Measurements from ENCODE around the gene AMBRA1. TPM values are rescaled to one million over a fixed set of nuclear protein-coding genes. Genes with fewer than 3 reads are reported as not detected.
A peak's percentile ranks its signal among the peaks of the same experiment; 100 is the strongest.

AMBRA1 gene
- total and polyA plus RNA-seq, 2 donors = 8.7 to 20.6 TPM

DNA sequence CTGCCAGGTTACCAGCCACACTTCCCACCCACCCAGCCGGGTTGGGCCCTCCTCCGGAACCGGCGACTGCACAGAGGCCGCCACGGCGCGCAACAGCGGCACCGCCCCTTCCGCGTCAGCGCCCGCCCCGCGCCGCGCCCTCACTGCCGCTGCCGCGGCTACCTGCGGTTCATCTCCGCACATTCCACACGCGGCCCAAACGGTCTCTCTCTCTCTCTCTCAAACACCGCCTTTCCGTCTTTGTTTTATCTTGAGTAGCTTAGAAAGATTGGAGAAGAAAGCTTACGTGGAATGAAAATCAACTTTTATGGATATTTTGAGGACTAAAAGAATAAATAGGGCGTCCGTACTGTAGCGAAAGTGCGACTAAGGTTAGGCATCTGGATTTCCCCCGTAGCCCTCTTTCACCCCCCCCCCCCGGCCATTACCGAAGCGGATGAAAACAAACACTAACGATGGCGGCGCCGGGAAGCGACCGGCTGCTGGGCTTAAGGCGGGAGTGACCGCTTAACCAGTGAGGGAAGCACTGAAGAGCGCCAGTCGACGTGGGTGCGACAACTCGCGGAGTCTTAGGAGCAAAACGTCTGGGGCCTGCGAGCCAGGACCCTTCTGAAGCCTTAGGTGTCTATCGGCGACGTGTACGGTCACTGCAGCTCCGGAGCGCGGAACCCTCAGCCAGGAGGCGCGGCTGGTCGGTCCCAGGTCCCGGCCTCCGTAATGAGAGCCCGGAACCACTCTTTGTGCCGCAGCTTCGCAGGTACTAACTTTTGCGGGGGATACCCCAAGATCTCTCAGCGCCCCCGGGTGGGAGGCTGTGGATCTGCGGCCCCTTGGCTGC, 23.5 kb upstream of the AMBRA1 start, which contains the start of the genes ATG13 and HARBI1:
ATG13 (plus strand) TSS at position 420 of the 838 bp plus-strand sequence. CDS start 26,739 bp downstream, outside the sequence.
HARBI1 (minus strand) TSS at position 94 of the 838 bp plus-strand sequence. CDS start 990 bp downstream, outside the sequence.
- Histone ChIP-seq H3K4me3 (ENCODE audit: low read length in 2 of 2) (peak within 1 kb of the TSS; percentile 100), H3K4me1 (ENCODE audit: control insufficient read depth in 2 of 2, insufficient read depth in 2 of 2, low read length in 2 of 2) (peaks cover 12 to 14% of the 10 kb centered on the region in 2 donors), H3K27me3 (ENCODE audit: control insufficient read depth in 2 of 2, insufficient read depth in 1 of 2, low read length in 1 of 2) (no peaks in the 10 kb centered on the region), H3K9me3 (ENCODE audit: control insufficient read depth in 2 of 2, insufficient read depth in 1 of 2, low read length in 1 of 2) (peaks cover 0 to 1% of the 10 kb centered on the region in 2 donors), H3K27ac (ENCODE audit: low read depth in 1 of 2, low read length in 1 of 2) (peak within 1 kb of the TSS; percentile 98 to 99), H3K36me3 (ENCODE audit: control insufficient read depth in 2 of 2, insufficient read depth in 2 of 2, low read length in 1 of 2) (peaks cover 7 to 11% of the 10 kb centered on the region in 2 donors)
- under 1% methylated on average over 72 of the region's 72 CpGs for WGBS
- DNase-seq (ENCODE audit: low read depth in 6 of 9, low spot score in 9 of 9) = peak; percentile 78 to 96 (median 88)

GRCh38 chr11:46616551-46617133, 22.8 kb upstream of the AMBRA1 start:
- Histone ChIP-seq H3K4me1 (ENCODE audit: control insufficient read depth in 2 of 2, insufficient read depth in 2 of 2, low read length in 2 of 2) (peaks cover 12 to 14% of the 10 kb centered on the region in 2 donors), H3K27me3 (ENCODE audit: control insufficient read depth in 2 of 2, insufficient read depth in 1 of 2, low read length in 1 of 2) (no peaks in the 10 kb centered on the region), H3K27ac (ENCODE audit: low read depth in 1 of 2, low read length in 1 of 2) (peak overlapping the region; percentile 18 to 78), H3K36me3 (ENCODE audit: control insufficient read depth in 2 of 2, insufficient read depth in 2 of 2, low read length in 1 of 2) (peaks cover 5 to 8% of the 10 kb centered on the region in 2 donors), H3K9me3 (ENCODE audit: control insufficient read depth in 2 of 2, insufficient read depth in 1 of 2, low read length in 1 of 2) (peaks cover 0 to 1% of the 10 kb centered on the region in 2 donors), H3K4me3 (ENCODE audit: low read length in 2 of 2) (peak overlapping the region; percentile 100)
- WGBS = 6% methylated on average over 15 of the region's 15 CpGs
- DNase-seq (ENCODE audit: low read depth in 6 of 9, low spot score in 9 of 9) = no peak

GRCh38 chr11:46615756-46616155, 21.9 kb upstream of the AMBRA1 start:
- WGBS = 98% methylated on average over 7 of the region's 7 CpGs
- DNase-seq (ENCODE audit: low read depth in 6 of 9, low spot score in 9 of 9) = no peak
- Histone ChIP-seq H3K27me3 (ENCODE audit: control insufficient read depth in 2 of 2, insufficient read depth in 1 of 2, low read length in 1 of 2) (no peaks in the 10 kb centered on the region), H3K4me3 (ENCODE audit: low read length in 2 of 2) (no peak overlapping the region), H3K36me3 (ENCODE audit: control insufficient read depth in 2 of 2, insufficient read depth in 2 of 2, low read length in 1 of 2) (peaks cover 2 to 3% of the 10 kb centered on the region in 2 donors), H3K4me1 (ENCODE audit: control insufficient read depth in 2 of 2, insufficient read depth in 2 of 2, low read length in 2 of 2) (peaks cover 12 to 14% of the 10 kb centered on the region in 2 donors), H3K27ac (ENCODE audit: low read depth in 1 of 2, low read length in 1 of 2) (no peak overlapping the region), H3K9me3 (ENCODE audit: control insufficient read depth in 2 of 2, insufficient read depth in 1 of 2, low read length in 1 of 2) (peaks cover 0 to 1% of the 10 kb centered on the region in 2 donors)

GRCh38 chr11:46612326-46612725, 18.5 kb upstream of the AMBRA1 start:
- WGBS = 92% methylated on average over 2 of the region's 2 CpGs
- no peak for DNase-seq (ENCODE audit: low read depth in 6 of 9, low spot score in 9 of 9)
- no peaks in the 10 kb centered on the region for H3K9me3 ChIP-seq (ENCODE audit: control insufficient read depth in 2 of 2, insufficient read depth in 1 of 2, low read length in 1 of 2)
- peaks cover 0 to 6% of the 10 kb centered on the region in 2 donors for H3K4me1 ChIP-seq (ENCODE audit: control insufficient read depth in 2 of 2, insufficient read depth in 2 of 2, low read length in 2 of 2)
- no peak overlapping the region for H3K27ac ChIP-seq (ENCODE audit: low read depth in 1 of 2, low read length in 1 of 2)
- no peak overlapping the region for H3K4me3 ChIP-seq (ENCODE audit: low read length in 2 of 2)
- no peaks in the 10 kb centered on the region for H3K36me3 ChIP-seq (ENCODE audit: control insufficient read depth in 2 of 2, insufficient read depth in 2 of 2, low read length in 1 of 2)
- H3K27me3 ChIP-seq (ENCODE audit: control insufficient read depth in 2 of 2, insufficient read depth in 1 of 2, low read length in 1 of 2) = no peaks in the 10 kb centered on the region

DNA sequence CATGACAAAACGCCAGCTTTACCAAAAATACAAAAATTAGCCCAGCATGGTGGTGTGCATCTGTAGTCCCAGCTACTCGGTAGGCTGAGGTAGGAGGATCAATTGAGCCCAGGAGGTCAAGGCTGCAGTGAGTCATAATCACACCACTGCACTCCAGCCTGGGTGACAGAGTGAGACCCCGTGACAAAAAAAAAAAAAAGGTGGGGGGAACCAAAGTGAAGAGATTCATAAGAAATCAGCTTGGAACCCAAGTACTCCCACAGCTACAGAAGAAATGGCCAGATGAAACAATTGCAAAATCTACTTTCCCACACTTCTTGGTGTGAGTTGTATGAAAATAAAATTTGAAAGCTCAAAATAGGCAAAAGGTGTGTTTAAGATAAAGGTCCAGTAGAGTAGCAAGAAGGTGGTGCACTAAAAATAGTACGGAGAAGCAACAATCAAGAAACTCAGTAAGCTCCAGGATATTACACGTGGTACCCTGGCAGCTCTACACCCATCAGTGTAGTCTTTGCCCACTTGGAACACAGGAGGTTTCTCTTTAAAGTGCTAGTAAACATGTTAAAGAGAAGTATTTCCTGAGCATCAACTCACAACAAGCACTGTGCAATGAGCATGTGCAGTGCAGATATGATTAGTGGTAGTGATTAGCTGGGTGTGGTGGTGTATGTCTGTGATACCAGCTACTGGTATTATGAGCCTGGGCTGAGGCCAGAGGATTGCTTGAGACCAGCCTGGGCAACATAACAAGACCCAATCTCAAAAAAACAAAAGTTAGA, 17.9 kb upstream of the AMBRA1 start:
- WGBS = 95% methylated on average over 5 of the region's 5 CpGs
- Histone ChIP-seq H3K36me3 (ENCODE audit: control insufficient read depth in 2 of 2, insufficient read depth in 2 of 2, low read length in 1 of 2) (no peaks in the 10 kb centered on the region), H3K9me3 (ENCODE audit: control insufficient read depth in 2 of 2, insufficient read depth in 1 of 2, low read length in 1 of 2) (no peaks in the 10 kb centered on the region)

DNA sequence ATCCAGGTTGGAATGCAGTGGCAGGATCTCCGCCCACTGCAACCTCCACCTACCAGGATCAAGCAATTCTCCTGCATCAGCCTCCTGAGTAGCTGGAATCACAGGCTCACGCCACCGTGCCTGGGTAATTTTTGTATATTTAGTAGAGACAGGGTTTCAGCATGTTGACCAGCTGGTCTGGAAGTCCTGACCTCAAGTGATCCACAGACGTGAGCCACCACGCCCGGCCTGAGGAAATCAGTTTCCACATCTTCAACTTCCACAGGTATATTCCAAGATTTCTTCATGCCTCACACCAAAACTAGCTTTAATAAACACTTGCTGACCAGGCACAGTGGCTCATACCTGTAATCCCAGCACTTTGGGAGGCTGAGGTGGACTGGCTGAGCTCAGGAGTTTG, 15.6 kb upstream of the AMBRA1 start:
- WGBS = 98% methylated on average over 6 of the region's 6 CpGs
- H3K27ac ChIP-seq (ENCODE audit: low read depth in 1 of 2, low read length in 1 of 2) = no peak overlapping the region

More for the DNA sequence above, 17.9 kb upstream of the AMBRA1 start:
- Histone ChIP-seq H3K27ac (ENCODE audit: low read depth in 1 of 2, low read length in 1 of 2) (no peak overlapping the region), H3K4me1 (ENCODE audit: control insufficient read depth in 2 of 2, insufficient read depth in 2 of 2, low read length in 2 of 2) (peaks cover 0 to 5% of the 10 kb centered on the region in 2 donors), H3K4me3 (ENCODE audit: low read length in 2 of 2) (no peak overlapping the region), H3K27me3 (ENCODE audit: control insufficient read depth in 2 of 2, insufficient read depth in 1 of 2, low read length in 1 of 2) (no peaks in the 10 kb centered on the region)
- no peak for DNase-seq (ENCODE audit: low read depth in 6 of 9, low spot score in 9 of 9)

GRCh38 chr11:46607516-46607915, 13.7 kb upstream of the AMBRA1 start:
- no peak overlapping the region for H3K4me3 ChIP-seq (ENCODE audit: low read length in 2 of 2)
- DNase-seq (ENCODE audit: low read depth in 6 of 9, low spot score in 9 of 9) = no peak
- no peaks in the 10 kb centered on the region for H3K4me1 ChIP-seq (ENCODE audit: control insufficient read depth in 2 of 2, insufficient read depth in 2 of 2, low read length in 2 of 2)
- H3K27ac ChIP-seq (ENCODE audit: low read depth in 1 of 2, low read length in 1 of 2) = no peak overlapping the region
- no peaks in the 10 kb centered on the region for H3K27me3 ChIP-seq (ENCODE audit: control insufficient read depth in 2 of 2, insufficient read depth in 1 of 2, low read length in 1 of 2)
- H3K36me3 ChIP-seq (ENCODE audit: control insufficient read depth in 2 of 2, insufficient read depth in 2 of 2, low read length in 1 of 2) = peaks cover 4 to 8% of the 10 kb centered on the region in 2 donors
- no peaks in the 10 kb centered on the region for H3K9me3 ChIP-seq (ENCODE audit: control insufficient read depth in 2 of 2, insufficient read depth in 1 of 2, low read length in 1 of 2)
- WGBS = 100% methylated on average over 1 of the region's 1 CpG

More for the DNA sequence above, 15.6 kb upstream of the AMBRA1 start:
- H3K4me3 ChIP-seq (ENCODE audit: low read length in 2 of 2) = no peak overlapping the region
- no peak for DNase-seq (ENCODE audit: low read depth in 6 of 9, low spot score in 9 of 9)
- no peaks in the 10 kb centered on the region for H3K36me3 ChIP-seq (ENCODE audit: control insufficient read depth in 2 of 2, insufficient read depth in 2 of 2, low read length in 1 of 2)
- H3K27me3 ChIP-seq (ENCODE audit: control insufficient read depth in 2 of 2, insufficient read depth in 1 of 2, low read length in 1 of 2) = no peaks in the 10 kb centered on the region
- no peaks in the 10 kb centered on the region for H3K9me3 ChIP-seq (ENCODE audit: control insufficient read depth in 2 of 2, insufficient read depth in 1 of 2, low read length in 1 of 2)
- H3K4me1 ChIP-seq (ENCODE audit: control insufficient read depth in 2 of 2, insufficient read depth in 2 of 2, low read length in 2 of 2) = no peaks in the 10 kb centered on the region

DNA sequence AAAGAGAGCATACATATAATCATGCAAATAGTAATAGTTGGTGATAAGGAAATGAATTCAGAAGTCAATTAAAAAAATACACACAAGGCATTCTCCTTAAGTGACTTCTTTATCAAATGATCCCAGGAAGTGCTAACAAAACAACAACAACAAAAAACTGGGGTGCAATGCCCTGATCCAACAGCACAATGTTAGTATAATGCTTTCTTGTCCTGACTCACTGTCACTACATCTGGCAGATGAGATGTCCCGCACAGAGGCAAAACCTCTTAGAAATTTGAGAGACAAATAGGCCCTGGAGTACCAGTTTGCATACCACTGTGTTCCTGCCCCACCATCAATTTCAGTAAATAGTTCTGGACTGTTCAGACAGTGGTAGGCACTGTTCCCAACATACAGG, 11.0 kb upstream of the AMBRA1 start:
- 100% methylated on average over 1 of the region's 1 CpG for WGBS
- H3K27me3 ChIP-seq (ENCODE audit: control insufficient read depth in 2 of 2, insufficient read depth in 1 of 2, low read length in 1 of 2) = no peaks in the 10 kb centered on the region
- no peak overlapping the region for H3K4me3 ChIP-seq (ENCODE audit: low read length in 2 of 2)
- H3K36me3 ChIP-seq (ENCODE audit: control insufficient read depth in 2 of 2, insufficient read depth in 2 of 2, low read length in 1 of 2) = peaks cover 4 to 8% of the 10 kb centered on the region in 2 donors
- H3K4me1 ChIP-seq (ENCODE audit: control insufficient read depth in 2 of 2, insufficient read depth in 2 of 2, low read length in 2 of 2) = no peaks in the 10 kb centered on the region
- H3K9me3 ChIP-seq (ENCODE audit: control insufficient read depth in 2 of 2, insufficient read depth in 1 of 2, low read length in 1 of 2) = no peaks in the 10 kb centered on the region
- H3K27ac ChIP-seq (ENCODE audit: low read depth in 1 of 2, low read length in 1 of 2) = no peak overlapping the region
- no peak for DNase-seq (ENCODE audit: low read depth in 6 of 9, low spot score in 9 of 9)
